Ishikawa (cell line): ENCODE data around the gene ABCG2.

Source experiments
- CEBPB ChIP-seq: IDR thresholded peaks from 2 replicates; pipeline ENCODE4 v1.6.1; 2012
- CREB1 ChIP-seq: IDR thresholded peaks from 2 replicates; pipeline ENCODE4 v1.6.1; 2012; ENCODE audit warnings: low read depth
- EGR1 ChIP-seq: IDR thresholded peaks from 2 replicates; pipeline ENCODE4 v1.6.1; 2012
- EP300 ChIP-seq: IDR thresholded peaks from 2 replicates; pipeline ENCODE4 v1.6.1; 2012; ENCODE audit warnings: borderline replicate concordance
- FOXM1 ChIP-seq: IDR thresholded peaks from 2 replicates; pipeline ENCODE4 v1.6.1; 2012; ENCODE audit warnings: low read depth, borderline replicate concordance
- MAX ChIP-seq: IDR thresholded peaks from 2 replicates; pipeline ENCODE4 v1.6.1; 2012
- NFIC ChIP-seq: IDR thresholded peaks from 2 replicates; pipeline ENCODE4 v1.6.1; 2012
- RAD21 ChIP-seq: IDR thresholded peaks from 2 replicates; pipeline ENCODE4 v1.6.1; 2012; ENCODE audit warnings: low read depth
- REST ChIP-seq: IDR thresholded peaks from 2 replicates; pipeline ENCODE4 v1.6.1; 2012; ENCODE audit warnings: low read depth, mild to moderate bottlenecking
- TAF1 ChIP-seq: IDR thresholded peaks from 2 replicates; pipeline ENCODE4 v1.6.1; 2012; ENCODE audit warnings: low read depth, mild to moderate bottlenecking
- TCF12 ChIP-seq: IDR thresholded peaks from 2 replicates; pipeline ENCODE4 v1.6.1; 2012; ENCODE audit warnings: low read depth
- TEAD4 ChIP-seq: IDR thresholded peaks from 2 replicates; pipeline ENCODE4 v1.6.1; 2012
- USF1 ChIP-seq: IDR thresholded peaks from 2 replicates; pipeline ENCODE4 v1.6.1; 2012
- YY1 ChIP-seq: IDR thresholded peaks from 2 replicates; pipeline ENCODE4 v1.6.1; 2012; ENCODE audit warnings: low read depth
- ZBTB7A ChIP-seq: IDR thresholded peaks from 2 replicates; pipeline ENCODE4 v1.6.1; 2012; ENCODE audit warnings: low read depth

The ABCG2 gene

GRCh38 chr4:88058295-88058694 lies 100.1 kb downstream of the ABCG2 start:
- no peak for TF ChIP-seq CREB1
- no peak for TF ChIP-seq RAD21
- no peak for TF ChIP-seq TAF1
- TF ChIP-seq CEBPB = no peak
- TF ChIP-seq MAX = no peak
- TF ChIP-seq FOXM1 = no peak
- no peak for TF ChIP-seq EGR1
- no peak for TF ChIP-seq EP300
- no peak for TF ChIP-seq NFIC
- no peak for TF ChIP-seq REST
- no peak for TF ChIP-seq ZBTB7A
- TF ChIP-seq TCF12 = no peak
- TF ChIP-seq YY1 = no peak
- TF ChIP-seq TEAD4 = no peak
- no peak for TF ChIP-seq USF1

- TF ChIP-seq RAD21 (peak; percentile 62), ZBTB7A (no peak)
These were observed 103.5 kb downstream of the ABCG2 start for GRCh38 chr4:88054901-88055300.

GRCh38 chr4:88054229-88054628 lies 104.2 kb downstream of the ABCG2 start:
- TF ChIP-seq TEAD4 = no peak
- no peak for TF ChIP-seq EGR1
- TF ChIP-seq REST = no peak
- TF ChIP-seq ZBTB7A = no peak
- TF ChIP-seq NFIC = no peak
- no peak for TF ChIP-seq FOXM1
- TF ChIP-seq EP300 = no peak
- TF ChIP-seq TCF12 = no peak
- TF ChIP-seq USF1 = no peak
- no peak for TF ChIP-seq MAX
- TF ChIP-seq CEBPB = no peak
- TF ChIP-seq RAD21 = no peak
- TF ChIP-seq YY1 = no peak
- no peak for TF ChIP-seq TAF1
- TF ChIP-seq CREB1 = no peak

GRCh38 chr4:88045021-88045420 lies 113.4 kb downstream of the ABCG2 start:
- TF ChIP-seq EP300 (no peak), TAF1 (no peak), EGR1 (no peak)

- TF ChIP-seq CEBPB (no peak), CREB1 (no peak), TEAD4 (no peak), MAX (no peak), TCF12 (no peak), EGR1 (no peak), RAD21 (no peak), EP300 (no peak), YY1 (no peak), USF1 (no peak), TAF1 (no peak), REST (no peak), NFIC (no peak), FOXM1 (no peak)
These were observed 114.7 kb downstream of the ABCG2 start for GRCh38 chr4:88043586-88044340.
